Activated T-cell treated with anti-CD3 and anti-CD28 coated beads, Interleukin-2, amount 50 U/mL, for 72 hours (primary cell): ENCODE data around the gene RNF151. TPM values are rescaled to one million over a fixed set of nuclear protein-coding genes. Genes with fewer than 3 reads are reported as not detected.
A peak's percentile ranks its signal among the peaks of the same experiment; 100 is the strongest.
"Not testable (repeated sequence)": the region's sequence is repeated elsewhere in the genome, so short reads cannot be mapped to it uniquely, and the experiment has no call there.

ENCODE experiments used
- ATAC-seq, 2 donors: fragments of 150-1000 bp; cut with Tn5 transposase; replicated peaks in 1 of 2; 2 replicates each; pipeline ENCODE4 v1.10.0; 2021; ENCODE audit warnings: moderate library complexity in 2 of 2, mild to moderate bottlenecking in 1 of 2
- DNase-seq, 2 donors: peaks; one replicate each; pipeline ENCODE4 v3.0.0; 2021 to 2022; ENCODE audit warnings: mixed read lengths in 1 of 2
- H3K27ac Mint-ChIP-seq: one replicate; pipeline ENCODE4 v1.8.0; 2022; ENCODE audit warnings: mild to moderate bottlenecking, moderate library complexity, mixed read lengths
- H3K27me3 Mint-ChIP-seq: one replicate; pipeline ENCODE4 v1.8.0; 2022; ENCODE audit warnings: low read depth, mixed read lengths
- H3K36me3 Mint-ChIP-seq, 2 donors: one replicate each; pipeline ENCODE4 v1.8.0; 2022; ENCODE audit warnings: mixed read lengths in 2 of 2, mild to moderate bottlenecking in 1 of 2; ENCODE audit not compliant: insufficient read depth in 2 of 2
- H3K4me1 Mint-ChIP-seq: one replicate; pipeline ENCODE4 v1.8.0; 2022; ENCODE audit warnings: low read depth, mixed read lengths
- H3K4me3 Mint-ChIP-seq, 2 donors: one replicate each; pipeline ENCODE4 v1.8.0; 2022; ENCODE audit warnings: mild to moderate bottlenecking in 2 of 2, mixed read lengths in 2 of 2, moderate library complexity in 2 of 2
- H3K9me3 Mint-ChIP-seq, 2 donors: one replicate each; pipeline ENCODE4 v1.8.0; 2022; ENCODE audit warnings: mixed read lengths in 2 of 2
- total RNA-seq, 2 donors: library from RNA; stranded (reverse); gene quantifications; one replicate each; pipeline ENCODE4 v1.2.3, GENCODE V29; 2022

RNF151 gene
- total RNA-seq, 2 donors from 2014 or later: 0.81 TPM; not detected in 1

DNA sequence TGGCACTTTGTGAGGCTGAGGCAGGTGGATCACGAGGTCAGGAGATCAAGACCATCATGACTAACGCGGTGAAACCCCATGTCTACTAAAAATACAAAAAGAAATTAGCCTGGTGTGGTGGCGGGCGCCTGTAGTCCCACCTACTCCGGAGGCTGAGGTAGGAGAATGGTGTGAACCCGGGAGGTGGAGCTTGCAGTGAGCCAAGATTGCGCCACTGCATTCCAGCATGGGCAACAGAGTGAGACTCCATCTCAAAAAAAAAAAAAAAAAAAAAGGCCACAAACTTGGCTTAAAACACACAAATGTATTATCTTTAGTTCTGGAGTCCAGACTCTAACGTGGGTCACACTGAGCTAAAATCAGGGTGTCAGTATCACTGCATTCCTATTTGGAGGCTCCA lies 45.1 kb downstream of the RNF151 start:
- H3K27me3 Mint-ChIP-seq, ATAC-seq, H3K27ac Mint-ChIP-seq, H3K4me3 Mint-ChIP-seq, H3K9me3 Mint-ChIP-seq, H3K36me3 Mint-ChIP-seq, DNase-seq: not testable (repeated sequence)
- peaks cover 29% of the 10 kb centered on the region for H3K4me1 Mint-ChIP-seq

DNA sequence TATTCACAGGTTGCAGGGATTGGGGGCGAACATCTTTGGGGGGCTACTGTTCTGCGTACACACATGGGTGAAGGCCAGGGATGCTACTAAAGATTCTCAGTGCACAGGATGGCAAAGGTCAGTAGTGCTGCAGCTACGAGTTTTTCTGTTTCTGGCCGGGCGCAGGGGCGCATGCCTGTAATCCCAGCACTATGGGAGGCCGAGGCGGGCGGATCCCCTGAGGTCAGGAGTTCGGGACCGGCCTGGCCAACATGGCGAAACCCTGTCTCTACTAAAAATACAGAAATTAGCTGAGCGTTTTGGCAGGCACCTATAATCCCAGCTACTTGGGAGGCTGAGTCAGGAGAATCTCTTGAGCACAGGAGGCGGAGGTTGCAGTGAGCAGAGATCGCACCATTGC lies 46.9 kb downstream of the RNF151 start:
- peaks cover 6% of the 10 kb centered on the region for H3K27me3 Mint-ChIP-seq
- ATAC-seq: no peak
- peaks cover under 1 to 2% of the 10 kb centered on the region in 2 donors for H3K36me3 Mint-ChIP-seq
- no peaks in the 10 kb centered on the region for H3K9me3 Mint-ChIP-seq
- H3K27ac Mint-ChIP-seq: no peak overlapping the region
- no peak for DNase-seq
- H3K4me3 Mint-ChIP-seq: no peak overlapping the region
- H3K4me1 Mint-ChIP-seq: peaks cover 11% of the 10 kb centered on the region

DNA sequence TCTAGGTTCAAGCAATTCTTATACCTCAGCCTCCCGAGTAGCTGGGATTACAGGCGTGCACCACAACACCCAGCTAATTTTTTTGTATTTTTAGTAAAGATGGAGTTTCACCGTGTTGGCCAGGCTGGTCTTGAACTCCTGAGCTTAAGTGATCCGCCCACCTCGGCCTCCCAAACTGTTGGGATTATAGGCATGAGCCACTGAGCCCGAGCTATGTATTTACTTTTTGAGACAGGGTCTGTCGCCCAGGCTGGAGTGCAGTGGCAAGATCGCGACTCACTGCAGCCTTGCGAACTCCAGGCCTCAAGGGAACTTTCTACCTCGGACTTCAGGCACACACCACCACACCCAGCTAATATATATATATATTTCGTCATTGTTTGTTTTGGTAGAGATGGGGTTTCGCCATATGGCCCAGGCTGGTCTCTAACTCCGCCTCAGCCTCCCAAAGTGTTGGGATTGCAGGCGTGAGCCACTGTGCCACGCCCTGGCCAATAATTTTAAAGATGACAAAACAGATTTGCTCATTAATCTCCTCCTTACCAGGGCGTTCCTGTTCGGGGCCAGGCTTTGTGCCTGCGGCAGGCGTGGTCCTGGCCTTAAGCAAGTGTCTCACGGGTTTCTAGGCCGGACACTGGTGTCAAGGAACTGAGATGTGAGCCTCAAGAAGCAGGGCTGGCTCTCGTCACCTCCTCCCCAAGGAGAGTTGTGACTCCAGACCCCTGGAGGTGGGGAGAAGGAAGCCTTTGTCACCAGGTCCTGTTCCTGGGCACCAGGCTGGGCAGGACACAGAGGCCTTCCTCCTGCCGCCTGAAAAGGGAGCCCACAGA lies 48.7 kb downstream of the RNF151 start:
- DNase-seq: no peak
- H3K27me3 Mint-ChIP-seq: peaks cover 13% of the 10 kb centered on the region
- peaks cover 4% of the 10 kb centered on the region for H3K4me1 Mint-ChIP-seq
- H3K4me3 Mint-ChIP-seq: no peak overlapping the region
- no peak overlapping the region for H3K27ac Mint-ChIP-seq
- no peaks in the 10 kb centered on the region for H3K36me3 Mint-ChIP-seq
- no peak for ATAC-seq
- no peaks in the 10 kb centered on the region for H3K9me3 Mint-ChIP-seq

DNA sequence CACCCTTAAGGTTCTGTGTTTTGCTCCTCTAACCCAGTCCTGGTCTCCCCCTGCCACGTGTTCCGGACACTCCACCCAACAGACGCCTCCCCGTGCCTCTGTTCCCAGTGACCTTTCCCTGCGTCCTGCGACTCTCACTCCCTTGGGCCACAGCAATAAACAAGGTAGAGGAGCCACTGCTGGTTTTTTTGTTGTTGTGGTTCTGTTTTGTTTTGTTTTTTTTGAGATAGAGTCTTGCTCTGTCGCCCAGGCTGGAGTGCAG lies 49.2 kb downstream of the RNF151 start:
- DNase-seq (no peak), ATAC-seq (no peak)
- Mint-ChIP-seq H3K27ac (no peak overlapping the region), H3K9me3 (no peaks in the 10 kb centered on the region), H3K4me1 (peaks cover 5% of the 10 kb centered on the region), H3K36me3 (no peaks in the 10 kb centered on the region), H3K27me3 (peaks cover 18% of the 10 kb centered on the region), H3K4me3 (no peak overlapping the region)

DNA sequence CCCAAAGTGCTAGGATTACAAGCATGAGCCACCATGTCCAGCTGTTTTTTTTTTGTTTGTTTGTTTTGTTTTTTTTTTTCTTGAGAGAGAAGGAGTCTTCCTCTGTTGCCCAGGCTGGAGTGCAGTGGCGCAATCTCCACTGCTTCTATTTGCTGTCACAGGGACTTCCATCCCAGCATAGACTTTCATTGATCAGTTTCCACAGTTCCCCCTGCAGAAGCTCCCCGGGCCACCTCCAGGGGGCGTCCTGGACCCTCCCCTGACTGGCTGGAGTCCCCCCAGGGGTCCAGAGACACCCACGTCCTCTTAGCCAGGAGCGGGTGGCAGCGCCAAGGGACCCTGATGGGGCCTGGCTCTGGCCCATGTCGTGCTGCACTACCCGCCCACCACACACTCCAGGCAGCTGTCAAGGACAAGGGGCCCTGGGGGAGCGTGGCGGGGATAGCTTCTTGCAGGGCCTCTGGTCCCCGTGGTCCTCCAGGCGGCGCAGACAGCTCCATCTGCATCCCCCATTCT lies 49.8 kb downstream of the RNF151 start:
- Mint-ChIP-seq H3K27ac (no peak overlapping the region), H3K9me3 (no peaks in the 10 kb centered on the region), H3K27me3 (peaks cover 24% of the 10 kb centered on the region), H3K4me3 (no peak overlapping the region), H3K4me1 (peaks cover 7% of the 10 kb centered on the region), H3K36me3 (no peaks in the 10 kb centered on the region)
- ATAC-seq (peak; percentile 29 to 47), DNase-seq (peak; percentile 40 to 44)

Other genes with a start within 250 kb of the RNF151 start
- gene NME3, start 195.3 kb upstream of the RNF151 start, total RNA-seq: 10 to 100 TPM; 55.0 to 56.1 TPM
- 10 to 100 TPM; 14.4 to 18.6 TPM for gene EME2, start 194.0 kb upstream of the RNF151 start, total RNA-seq
- gene MRPS34, start 193.7 kb upstream of the RNF151 start, total RNA-seq: 100 to 1,000 TPM in 1 of 2 donors, 10 to 100 TPM in 1; 86.0 to 123 TPM
- gene SPSB3, start 184.3 kb upstream of the RNF151 start, total RNA-seq: 10 to 100 TPM; 37.1 to 40.1 TPM
- 10 to 100 TPM; 47.8 to 50.1 TPM for gene NUBP2, start 183.9 kb upstream of the RNF151 start, total RNA-seq
- gene IGFALS, start 173.2 kb upstream of the RNF151 start, total RNA-seq: under 1 TPM; 0.14 to 0.37 TPM
- gene HAGH, start 140.0 kb upstream of the RNF151 start, total RNA-seq: 10 to 100 TPM; 45.0 to 53.5 TPM
- 10 to 100 TPM; 11.1 to 13.5 TPM for gene FAHD1, start 139.7 kb upstream of the RNF151 start, total RNA-seq
- gene MEIOB, start 94.7 kb upstream of the RNF151 start, total RNA-seq: under 1 TPM; 0.53 to 0.94 TPM
- gene HS3ST6, start 48.4 kb upstream of the RNF151 start, total RNA-seq: not detected
- gene MSRB1, start 23.7 kb upstream of the RNF151 start, total RNA-seq: 10 to 100 TPM; 17.9 to 18.8 TPM
- under 1 TPM; 0.38 to 0.51 TPM for gene RPL3L, start 12.2 kb upstream of the RNF151 start, total RNA-seq
- gene NDUFB10, start 7.3 kb upstream of the RNF151 start, total RNA-seq: 10 to 100 TPM; 69.3 to 98.3 TPM
- gene RPS2, start 2.0 kb upstream of the RNF151 start, total RNA-seq: 1,000 to 10,000 TPM; 5,556 to 5,984 TPM
- gene TBL3, start 5.2 kb downstream of the RNF151 start, total RNA-seq: 10 to 100 TPM; 22.6 to 24.4 TPM
- 1 to 10 TPM in 1 of 2 donors, not detected in 1; 1.8 TPM for gene NOXO1, start 14.6 kb downstream of the RNF151 start, total RNA-seq
- 10 to 100 TPM; 41.4 to 49.3 TPM for gene GFER, start 17.3 kb downstream of the RNF151 start, total RNA-seq
- gene SYNGR3, start 23.1 kb downstream of the RNF151 start, total RNA-seq: 10 to 100 TPM; 38.6 to 50.9 TPM
- 100 to 1,000 TPM in 1 of 2 donors, 10 to 100 TPM in 1; 87.1 to 110 TPM for gene ZNF598, start 43.0 kb downstream of the RNF151 start, total RNA-seq
- 1 to 10 TPM; 1.5 to 1.9 TPM for gene NPW, start 52.9 kb downstream of the RNF151 start, total RNA-seq
- gene NHERF2, start 60.0 kb downstream of the RNF151 start, total RNA-seq: 1 to 10 TPM; 2.2 to 3.0 TPM
- 10 to 100 TPM; 13.2 to 21.0 TPM for gene NTHL1, start 81.0 kb downstream of the RNF151 start, total RNA-seq
- 10 to 100 TPM; 96.6 to 98.4 TPM for gene TSC2, start 81.1 kb downstream of the RNF151 start, total RNA-seq
- gene PKD1, start 169.0 kb downstream of the RNF151 start, total RNA-seq: 10 to 100 TPM; 90.2 to 95.7 TPM
- 1 to 10 TPM in 1 of 2 donors, under 1 TPM in 1; 0.82 to 2.0 TPM for gene RAB26, start 181.8 kb downstream of the RNF151 start, total RNA-seq
- 10 to 100 TPM; 66.4 to 72.9 TPM for gene TRAF7, start 188.9 kb downstream of the RNF151 start, total RNA-seq
- 1 to 10 TPM in 1 of 2 donors, under 1 TPM in 1; 0.89 to 2.1 TPM for gene CASKIN1, start 229.7 kb downstream of the RNF151 start, total RNA-seq
- 10 to 100 TPM; 54.9 to 65.6 TPM for gene MLST8, start 238.6 kb downstream of the RNF151 start, total RNA-seq
- 10 to 100 TPM; 12.8 to 14.4 TPM for gene BRICD5, start 244.0 kb downstream of the RNF151 start, total RNA-seq
- gene PGP, start 248.0 kb downstream of the RNF151 start, total RNA-seq: 10 to 100 TPM; 12.1 to 12.6 TPM